CD4-positive, alpha-beta T cell treated with Interferon gamma for 1 hour (primary cell): ENCODE data around the gene MT4.

Experiments
- DNase-seq: peaks from one replicate; pipeline ENCODE4 v3.0.0-alpha.2; 2020

Gene MT4

DNA sequence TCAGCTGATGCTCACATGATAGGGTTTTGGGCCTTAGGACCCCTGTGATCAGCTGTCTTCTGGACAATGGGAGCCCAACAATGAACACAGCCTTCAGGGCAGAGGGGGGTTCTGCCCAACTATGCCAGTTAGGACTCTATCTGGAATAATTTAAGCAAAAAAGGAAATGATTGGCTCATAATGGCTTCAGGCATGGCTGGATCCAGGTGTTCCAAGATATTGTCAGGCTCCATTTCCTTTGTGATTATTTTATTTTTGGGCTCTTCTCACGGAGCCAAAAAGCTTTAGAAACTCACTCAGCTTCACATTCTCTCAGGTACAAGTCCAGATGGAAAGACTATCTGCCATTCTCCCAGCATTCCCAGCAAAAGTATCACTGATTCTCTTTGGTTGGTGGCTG, 40.6 kb downstream of the MT4 start:
- no peak for DNase-seq

DNA sequence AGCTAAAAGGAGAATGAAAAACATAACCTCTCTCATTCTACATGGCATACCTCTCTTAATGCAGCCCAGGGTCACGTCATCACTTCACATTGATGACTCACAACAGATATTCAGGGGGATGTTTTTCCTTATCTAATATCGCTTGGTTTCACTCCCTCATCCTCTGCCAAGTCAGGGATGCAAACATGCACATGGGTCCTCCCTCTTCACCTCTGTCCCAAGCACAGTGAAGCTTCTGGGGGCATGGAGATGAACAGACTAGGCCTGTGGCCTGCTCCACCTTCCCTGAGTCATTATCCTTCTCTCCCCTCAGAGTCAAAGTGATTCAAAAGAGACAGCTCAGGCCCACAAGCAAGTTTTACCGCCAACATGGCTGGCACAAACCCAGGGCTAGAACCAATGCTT, 41.2 kb downstream of the MT4 start:
- DNase-seq = no peak

DNA sequence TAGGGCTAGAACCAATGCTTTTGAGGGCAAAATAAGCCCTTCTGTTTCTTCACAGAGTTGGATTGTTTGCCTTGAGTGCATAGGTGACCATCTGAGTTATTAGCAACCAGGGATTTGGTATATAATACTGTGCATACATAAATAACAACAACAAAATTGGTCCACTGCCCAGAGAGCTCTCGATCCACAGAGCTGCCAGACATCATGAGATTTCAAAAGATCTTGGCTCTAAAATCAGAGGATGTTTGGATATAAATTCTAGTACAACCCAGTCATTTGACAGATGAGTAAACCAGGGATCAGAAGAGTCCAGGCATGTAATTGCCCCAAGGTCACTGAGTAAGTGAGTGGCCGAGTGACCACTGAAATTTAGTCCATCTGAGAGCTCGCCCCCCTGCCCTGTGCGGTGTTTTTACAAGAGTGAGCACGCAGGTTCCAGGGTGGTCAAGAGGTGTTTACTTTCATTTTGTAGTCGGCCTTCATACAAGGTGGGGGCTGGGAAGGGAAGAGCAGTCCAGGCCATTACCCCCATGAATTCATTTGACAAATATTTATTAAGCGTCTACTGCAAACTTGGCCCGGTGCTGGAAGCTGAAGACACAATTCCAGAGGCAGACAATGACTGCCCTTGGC, 41.7 kb downstream of the MT4 start:
- DNase-seq = no peak

DNA sequence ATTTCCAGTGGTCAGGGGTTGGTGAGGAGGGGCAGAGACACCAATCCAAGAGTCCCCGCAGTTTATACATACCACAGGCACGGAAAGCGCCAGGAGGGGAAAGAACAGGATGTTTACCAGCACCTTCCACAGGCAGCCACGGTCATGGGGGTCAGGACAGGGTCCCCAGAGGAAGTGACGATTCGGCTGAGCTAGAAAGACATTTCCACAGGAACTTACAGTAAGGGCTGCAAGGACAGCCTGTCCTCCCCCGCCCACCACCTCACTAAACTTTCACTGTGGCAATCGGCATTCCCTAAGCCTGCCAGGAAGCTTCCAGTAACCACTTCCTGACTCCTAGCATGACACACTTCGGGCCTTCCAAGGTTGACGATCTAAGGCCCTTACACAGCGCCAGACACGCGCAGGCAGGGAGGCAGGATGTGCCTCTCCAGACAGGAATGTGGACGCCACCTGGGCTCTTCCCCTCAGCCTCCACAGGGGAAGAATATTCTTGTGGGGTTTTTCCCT, 42.3 kb downstream of the MT4 start:
- no peak for DNase-seq

DNA sequence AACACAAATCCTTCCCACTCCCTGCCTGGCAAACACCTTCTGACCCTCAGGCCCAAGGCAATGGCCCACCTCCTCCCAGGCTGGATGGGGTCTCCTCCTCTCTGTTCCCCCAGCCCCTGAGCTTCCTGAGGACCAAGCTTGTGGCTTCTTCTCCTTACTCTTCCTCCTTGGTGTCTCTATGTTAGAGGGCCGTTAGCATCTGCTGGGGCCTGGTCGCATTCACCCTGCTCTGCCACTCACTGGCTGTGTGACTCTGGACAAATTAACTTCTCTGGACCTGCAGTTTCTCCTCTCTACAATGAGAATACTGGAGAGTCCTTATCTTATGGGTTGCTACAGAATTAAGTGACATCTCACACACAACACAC, 42.8 kb downstream of the MT4 start:
- no peak for DNase-seq

DNA sequence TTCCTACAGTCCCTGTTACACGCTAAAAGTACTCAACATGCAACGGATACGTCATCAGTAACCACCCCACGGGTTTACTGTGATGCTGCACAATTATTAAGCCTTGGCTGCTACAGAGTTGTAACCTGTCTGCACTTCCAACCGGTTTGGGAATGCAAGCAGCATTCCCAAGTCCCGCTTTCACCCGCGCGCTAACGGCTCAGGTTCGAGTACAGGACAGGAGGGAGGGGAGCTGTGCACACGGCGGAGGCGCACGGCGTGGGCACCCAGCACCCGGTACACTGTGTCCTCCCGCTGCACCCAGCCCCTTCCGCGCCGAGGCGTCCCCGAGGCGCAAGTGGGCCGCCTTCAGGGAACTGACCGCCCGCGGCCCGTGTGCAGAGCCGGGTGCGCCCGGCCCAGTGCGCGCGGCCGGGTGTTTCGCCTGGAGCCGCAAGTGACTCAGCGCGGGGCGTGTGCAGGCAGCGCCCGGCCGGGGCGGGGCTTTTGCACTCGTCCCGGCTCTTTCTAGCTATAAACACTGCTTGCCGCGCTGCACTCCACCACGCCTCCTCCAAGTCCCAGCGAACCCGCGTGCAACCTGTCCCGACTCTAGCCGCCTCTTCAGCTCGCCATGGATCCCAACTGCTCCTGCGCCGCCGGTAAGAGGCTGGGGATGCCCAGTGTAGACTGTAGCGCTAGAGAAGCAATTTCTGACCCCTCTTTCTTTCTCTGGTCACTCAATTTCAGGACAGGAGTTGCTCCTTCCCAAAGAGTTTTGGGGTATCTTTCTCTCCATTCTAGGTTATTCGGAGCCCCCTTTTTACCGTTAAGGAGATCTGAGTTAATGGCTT, 43.4 kb downstream of the MT4 start, which contains the start of gene MT2A:
Gene MT2A, plus strand, starts transcription at position 542 of the 833 bp plus-strand sequence. Its CDS starts 72 bp downstream, at position 614.
- peak; percentile 84 for DNase-seq

DNA sequence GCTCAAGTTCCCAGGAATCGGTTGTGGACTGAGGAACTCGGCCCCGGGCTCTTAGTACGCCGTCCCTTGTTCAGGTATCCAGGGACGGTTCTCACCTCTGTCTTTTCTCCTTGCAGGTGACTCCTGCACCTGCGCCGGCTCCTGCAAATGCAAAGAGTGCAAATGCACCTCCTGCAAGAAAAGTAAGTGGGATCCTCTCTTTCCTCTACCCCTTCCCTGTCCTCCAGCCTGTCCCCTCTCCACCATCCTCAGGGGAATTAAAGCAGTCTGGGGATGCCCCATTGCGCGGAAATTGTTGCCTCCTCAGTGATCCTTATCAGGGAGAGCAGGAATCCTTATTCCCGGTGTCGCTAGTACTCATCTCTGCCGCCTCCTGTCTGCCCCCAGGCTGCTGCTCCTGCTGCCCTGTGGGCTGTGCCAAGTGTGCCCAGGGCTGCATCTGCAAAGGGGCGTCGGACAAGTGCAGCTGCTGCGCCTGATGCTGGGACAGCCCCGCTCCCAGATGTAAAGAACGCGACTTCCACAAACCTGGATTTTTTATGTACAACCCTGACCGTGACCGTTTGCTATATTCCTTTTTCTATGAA, 44.1 kb downstream of the MT4 start:
- no peak for DNase-seq

DNA sequence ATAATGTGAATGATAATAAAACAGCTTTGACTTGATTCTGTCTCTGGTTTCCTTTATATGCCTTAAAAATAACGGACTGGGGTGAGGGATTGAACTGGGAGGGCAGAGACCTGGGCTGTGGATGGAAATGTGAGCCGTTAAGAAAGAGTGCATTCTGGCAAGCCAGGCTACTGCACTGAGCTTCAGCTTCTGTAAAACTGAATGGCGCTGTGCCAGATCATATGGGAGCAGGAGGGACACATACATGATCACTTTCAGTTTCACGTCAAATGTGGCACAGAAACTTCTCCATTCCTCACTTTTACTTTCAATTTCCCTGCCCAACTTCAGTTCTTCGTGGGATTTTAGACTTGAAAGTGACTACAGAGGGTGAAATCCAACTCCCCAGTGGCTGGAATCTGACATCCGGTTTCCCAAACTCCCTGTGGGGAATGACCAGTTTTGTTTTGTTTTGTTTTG, 44.6 kb downstream of the MT4 start:
- DNase-seq = peak; percentile 70

DNA sequence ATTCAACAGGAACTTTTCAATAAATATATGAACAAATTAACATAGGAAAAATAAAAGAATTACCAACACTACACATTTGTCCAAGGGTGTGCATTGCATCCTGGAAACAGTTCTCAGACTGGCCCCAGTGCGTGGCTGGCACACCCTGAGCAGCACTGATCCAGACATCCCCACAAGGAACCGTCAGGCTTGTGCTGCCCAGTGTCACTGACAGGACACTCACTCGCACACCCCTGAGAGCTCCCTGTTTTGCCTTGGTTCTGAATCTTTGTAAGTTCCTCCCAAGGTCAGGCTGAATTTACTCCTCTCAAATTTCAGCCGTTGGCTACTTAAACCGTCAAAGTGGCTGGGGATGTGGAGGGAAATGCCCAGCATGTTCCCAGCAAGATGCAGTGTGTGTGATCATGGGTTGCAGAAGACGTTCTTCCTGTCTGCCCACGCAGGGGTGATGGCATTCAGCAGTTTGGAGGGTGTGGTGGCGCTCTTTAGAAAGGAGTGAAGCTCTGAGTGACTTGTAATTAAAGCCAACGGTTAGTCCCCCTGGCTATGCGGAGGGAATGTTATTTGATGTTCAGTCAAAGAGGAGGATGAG, 45.2 kb downstream of the MT4 start:
- DNase-seq = peak; percentile 68

DNA sequence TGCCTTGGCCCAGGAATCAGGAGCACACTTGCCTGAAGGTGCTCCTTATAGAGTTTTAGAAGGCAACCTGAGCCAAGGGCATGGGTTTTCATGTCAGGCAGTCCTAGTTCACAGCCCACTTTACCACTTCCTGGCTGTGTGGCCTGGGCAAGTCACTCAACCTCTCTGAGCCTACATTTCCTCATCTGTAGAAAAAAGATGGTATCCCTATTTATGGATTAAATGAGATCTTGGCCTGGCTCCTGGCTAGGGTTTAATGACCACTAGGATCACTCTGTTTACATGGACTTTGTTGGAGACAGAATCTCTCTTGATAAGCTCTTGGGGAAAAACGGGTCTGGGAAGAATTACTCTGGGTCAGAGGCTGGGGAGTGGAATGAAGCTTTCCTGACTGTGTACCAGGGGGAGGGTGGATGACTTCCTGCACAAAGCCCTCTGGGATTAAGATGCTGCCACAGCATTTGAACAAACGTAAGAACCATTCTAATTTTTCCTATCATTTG, 45.8 kb downstream of the MT4 start:
- DNase-seq = no peak

DNA sequence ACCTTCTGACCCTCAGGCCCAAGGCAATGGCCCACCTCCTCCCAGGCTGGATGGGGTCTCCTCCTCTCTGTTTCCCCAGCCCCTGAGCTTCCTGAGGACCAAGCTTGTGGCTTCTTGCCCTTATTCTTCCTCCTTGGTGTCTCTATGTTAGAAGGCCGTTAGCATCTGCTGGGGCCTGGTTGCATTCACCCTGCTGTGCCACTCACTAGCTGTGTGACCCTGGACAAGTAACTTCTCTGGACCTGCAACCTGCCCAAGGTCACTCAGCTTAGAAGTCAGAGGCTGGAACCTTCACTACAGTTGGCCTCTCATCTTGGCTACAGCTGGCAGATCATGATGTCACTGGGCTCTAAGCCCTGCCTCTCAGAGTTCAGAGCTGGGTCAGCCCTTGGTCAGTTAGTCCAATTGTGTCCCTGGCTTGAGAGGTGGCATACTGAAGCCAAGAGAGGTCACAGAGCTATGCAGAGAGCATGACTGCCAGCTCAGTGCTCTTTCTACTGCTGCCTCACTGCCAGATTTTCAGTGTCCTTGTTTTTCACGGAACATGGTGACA, 46.5 kb downstream of the MT4 start:
- no peak for DNase-seq

DNA sequence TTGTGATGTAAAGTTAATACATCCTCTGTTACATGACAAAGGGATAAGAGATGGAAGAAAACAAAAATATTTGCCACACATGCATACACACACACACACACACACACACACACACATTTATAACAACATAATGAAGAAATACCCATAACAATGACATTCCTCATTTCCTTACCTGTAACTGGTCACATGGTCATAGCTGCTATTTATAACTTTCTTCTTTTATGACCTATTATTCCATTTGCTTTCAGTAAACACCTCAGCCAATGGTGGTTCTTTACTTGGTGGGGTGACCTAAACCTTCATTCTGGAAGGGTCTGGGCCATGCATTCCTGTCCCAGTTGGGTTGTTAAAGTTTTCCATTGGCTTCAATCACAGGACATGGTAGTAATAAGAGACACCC, 48.8 kb downstream of the MT4 start:
- DNase-seq = no peak

DNA sequence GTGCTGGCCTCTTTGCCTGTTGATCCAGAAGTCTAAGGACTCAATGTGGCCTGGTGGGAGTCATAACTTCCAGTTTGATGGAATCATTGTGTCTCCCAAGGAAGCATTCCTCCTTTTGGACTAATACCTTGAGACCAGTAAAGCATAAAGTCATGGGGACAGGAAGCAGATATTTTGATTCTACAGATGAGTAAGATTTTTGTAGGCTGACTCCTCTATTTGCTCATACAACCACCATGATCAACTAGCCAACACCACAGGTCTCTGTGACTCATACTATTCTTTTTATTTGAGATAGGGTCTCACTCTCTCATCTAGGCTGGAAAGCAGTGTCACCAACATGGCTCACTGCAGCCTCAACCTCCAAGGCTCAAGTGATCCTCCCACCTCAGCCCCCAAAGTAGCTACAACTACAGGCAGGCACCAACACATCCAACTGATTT, 49.7 kb downstream of the MT4 start:
- DNase-seq = no peak

DNA sequence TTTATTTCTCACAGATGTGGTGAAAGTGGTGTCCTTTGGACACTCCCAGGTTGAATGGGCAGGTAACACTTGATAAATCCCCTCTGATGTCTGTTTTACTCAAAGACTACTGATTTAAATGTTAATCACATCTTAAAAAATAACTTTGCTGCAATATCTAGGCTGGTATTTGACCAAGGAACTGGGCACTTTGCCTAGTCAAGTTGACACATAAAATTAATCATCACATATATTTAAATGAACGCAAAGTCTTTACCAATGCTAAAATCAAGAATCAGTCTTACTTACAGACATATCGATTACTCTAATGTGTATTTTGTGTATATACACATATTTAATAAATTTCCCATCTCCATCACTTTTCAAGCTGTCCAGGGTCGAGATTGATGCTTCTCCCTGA, 50.5 kb downstream of the MT4 start:
- DNase-seq = no peak

DNA sequence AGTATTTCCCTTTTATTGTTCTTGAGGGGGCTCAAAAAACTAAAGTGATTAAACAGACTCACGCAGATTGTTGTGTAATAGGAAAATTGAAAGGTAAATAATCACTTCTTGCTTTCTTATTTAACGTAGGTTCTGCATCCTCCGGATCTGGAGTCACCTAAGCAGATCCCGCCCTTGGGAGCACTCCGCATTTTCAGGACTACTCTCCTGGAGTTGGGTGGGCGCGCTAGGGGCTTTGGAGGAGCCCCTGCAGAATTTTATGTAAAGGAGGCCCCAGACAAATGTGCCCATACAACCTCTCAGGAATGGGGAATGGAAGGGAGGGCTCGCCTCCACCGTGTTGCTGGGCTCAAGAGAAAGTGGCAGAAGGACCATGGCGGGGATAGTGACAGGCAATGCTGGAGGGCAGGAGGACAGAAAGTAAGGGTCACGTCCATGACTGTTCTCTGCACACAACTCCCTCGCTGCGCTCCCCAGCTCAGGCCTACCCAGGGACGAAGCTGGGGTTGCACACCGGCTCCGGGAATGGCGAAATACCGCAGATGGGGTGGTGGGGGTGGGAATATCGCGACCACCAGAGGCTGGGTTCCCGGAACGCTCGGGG, 51.8 kb downstream of the MT4 start:
- no peak for DNase-seq

DNA sequence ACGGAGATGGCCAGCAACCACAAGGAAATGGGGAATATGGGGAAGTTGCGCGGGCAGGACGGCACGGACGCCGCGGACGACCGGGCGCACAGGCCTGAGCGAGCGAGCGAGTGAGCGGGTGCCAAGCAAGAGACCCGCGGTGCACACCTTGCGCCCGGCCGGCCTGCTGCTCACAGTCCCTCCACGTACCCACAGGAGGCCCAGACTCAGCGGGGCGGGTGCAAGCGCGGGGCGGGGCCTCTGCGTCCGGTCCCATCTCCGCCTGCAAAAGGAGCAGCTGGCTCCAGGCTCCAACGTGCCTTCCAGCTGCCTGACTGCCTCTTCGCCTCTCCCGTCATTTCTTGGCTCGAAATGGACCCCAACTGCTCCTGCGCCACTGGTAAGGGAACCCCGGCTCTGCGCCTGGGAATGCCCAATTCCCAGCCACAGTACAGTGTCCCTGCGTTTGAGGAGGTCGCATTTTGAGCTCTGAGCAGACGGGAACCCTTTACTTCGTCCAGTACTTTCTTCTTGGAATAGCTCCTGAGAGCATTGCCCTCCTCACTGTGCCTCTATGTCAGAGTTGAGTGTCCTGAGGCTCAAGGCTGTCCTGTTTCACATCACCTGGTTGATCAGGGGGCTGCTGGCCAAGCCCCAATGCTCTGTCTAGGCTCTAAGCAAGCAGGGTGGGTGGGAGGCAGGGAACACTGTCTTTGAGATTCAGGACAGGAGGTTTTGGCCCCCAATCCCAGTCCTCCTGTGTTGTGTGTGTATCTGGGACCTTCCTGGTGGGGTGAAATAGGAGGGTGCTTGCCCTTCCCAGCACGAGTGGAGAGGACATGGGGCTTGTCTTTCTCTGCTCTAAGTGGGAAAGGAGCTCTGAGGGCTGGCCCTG, 52.6 kb downstream of the MT4 start:
- DNase-seq = no peak

DNA sequence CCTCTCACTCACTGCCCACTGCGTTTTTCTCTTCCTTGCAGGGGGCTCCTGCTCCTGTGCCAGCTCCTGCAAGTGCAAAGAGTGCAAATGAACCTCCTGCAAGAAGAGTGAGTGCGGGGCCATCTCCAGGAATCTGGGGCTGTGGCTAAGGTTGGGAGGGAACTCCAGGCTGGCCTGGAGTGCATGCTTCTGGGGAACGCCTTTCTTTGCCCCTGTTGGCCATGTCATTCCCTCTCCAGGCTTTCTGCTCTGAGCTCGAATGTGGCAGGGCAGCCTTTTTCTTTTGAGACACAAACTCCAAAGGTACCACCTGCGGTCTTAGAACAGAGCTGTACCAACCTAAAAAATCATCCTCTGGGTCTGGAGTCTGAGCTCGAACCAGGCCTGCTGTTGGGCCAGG, 53.3 kb downstream of the MT4 start:
- DNase-seq = no peak
